Mucosa of descending colon (tissue), 3 donors: Measurements from ENCODE around the gene UBTD2. TPM values are rescaled to one million over a fixed set of nuclear protein-coding genes. Genes with fewer than 3 reads are reported as not detected.

ENCODE experiments used
- ATAC-seq: fragments of 200-7000 bp; cut with Tn5 transposase; one replicate; pipeline ENCODE4 v1.9.1; 2020; ENCODE audit warnings: mild to moderate bottlenecking, moderate library complexity
- DNase-seq, 3 donors: peaks; one replicate each; pipeline ENCODE4 v3.0.0-alpha.2; 2020
- H3K36me3 ChIP-seq: fragments of 200-600 bp; one replicate; pipeline ENCODE4 v1.8.0; 2021; ENCODE audit warnings: low read depth, mild to moderate bottlenecking
- H3K4me1 ChIP-seq: fragments of 200-600 bp; one replicate; pipeline ENCODE4 v1.8.0; 2021; ENCODE audit warnings: low read depth, mild to moderate bottlenecking
- H3K4me3 ChIP-seq: fragments of 200-600 bp; one replicate; pipeline ENCODE4 v1.8.0; 2021; ENCODE audit warnings: mild to moderate bottlenecking
- H3K9me3 ChIP-seq: fragments of 200-600 bp; one replicate; pipeline ENCODE4 v1.8.0; 2021; ENCODE audit warnings: mild to moderate bottlenecking
- intact Hi-C, 2 donors: fragments of 100-400 bp; cut with DNase I in 1 of 2; cut with micrococcal nuclease in 1 of 2; formaldehyde crosslinking; loops; one replicate each; pipeline versions ENCODE4 v1.11.0 to v1.11.1; 2022; cut with DNase I, micrococcal nuclease
- total RNA-seq, 3 donors: library from RNA; stranded (reverse); fragmentation: NEBNext Ultra II Directional in 2 of 3; extraction: Animal tissue kit (Norgen Biotek cat#: 25700) in 2 of 3; gene quantifications; one replicate each; pipeline versions ENCODE4 v1.2.1 to v1.2.4, GENCODE V29; 2021 to 2023
- TF ChIP-seq, protein P1 (sequence below): fragments of 200-600 bp; IDR thresholded peaks from one replicate; pipeline ENCODE4 v1.8.0; 2022; ENCODE audit warnings: antibody characterized with exemption, mild to moderate bottlenecking
- donor health status: DM: no; HTN: no; CAD: no; lungs with moderate emphysema.
- donor health status: DM: no; HTN: no; CAD: no.
- donor health status: DM: no; HTN: yes; CAD: no.

Gene UBTD2
- total RNA-seq, 3 donors from 2014 or later = 18.3 to 22.2 (median 20.0) TPM

- Histone ChIP-seq H3K9me3 (no peaks in the 10 kb centered on the region), H3K36me3 (no peaks in the 10 kb centered on the region), H3K4me3 (no peak overlapping the region), H3K4me1 (peaks cover 32% of the 10 kb centered on the region)
- TF ChIP-seq, protein P1, sequence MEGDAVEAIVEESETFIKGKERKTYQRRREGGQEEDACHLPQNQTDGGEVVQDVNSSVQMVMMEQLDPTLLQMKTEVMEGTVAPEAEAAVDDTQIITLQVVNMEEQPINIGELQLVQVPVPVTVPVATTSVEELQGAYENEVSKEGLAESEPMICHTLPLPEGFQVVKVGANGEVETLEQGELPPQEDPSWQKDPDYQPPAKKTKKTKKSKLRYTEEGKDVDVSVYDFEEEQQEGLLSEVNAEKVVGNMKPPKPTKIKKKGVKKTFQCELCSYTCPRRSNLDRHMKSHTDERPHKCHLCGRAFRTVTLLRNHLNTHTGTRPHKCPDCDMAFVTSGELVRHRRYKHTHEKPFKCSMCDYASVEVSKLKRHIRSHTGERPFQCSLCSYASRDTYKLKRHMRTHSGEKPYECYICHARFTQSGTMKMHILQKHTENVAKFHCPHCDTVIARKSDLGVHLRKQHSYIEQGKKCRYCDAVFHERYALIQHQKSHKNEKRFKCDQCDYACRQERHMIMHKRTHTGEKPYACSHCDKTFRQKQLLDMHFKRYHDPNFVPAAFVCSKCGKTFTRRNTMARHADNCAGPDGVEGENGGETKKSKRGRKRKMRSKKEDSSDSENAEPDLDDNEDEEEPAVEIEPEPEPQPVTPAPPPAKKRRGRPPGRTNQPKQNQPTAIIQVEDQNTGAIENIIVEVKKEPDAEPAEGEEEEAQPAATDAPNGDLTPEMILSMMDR = no peak
- DNase-seq (no peak), ATAC-seq (no peak)
- intact Hi-C loops = no loop called here
Measured at GRCh38 chr5:172238334-172238733, 45.2 kb downstream of the UBTD2 start.

GRCh38 chr5:172235827-172236736 is 47.5 kb downstream of the UBTD2 start:
- H3K9me3 ChIP-seq = no peaks in the 10 kb centered on the region
- intact Hi-C loops = no loop called here
- TF ChIP-seq, protein P1 = no peak
- no peak overlapping the region for H3K4me3 ChIP-seq
- H3K4me1 ChIP-seq = peaks cover 32% of the 10 kb centered on the region
- ATAC-seq (peak; percentile 79), DNase-seq (peak in 1 of 3 donors; percentile 87)
- no peaks in the 10 kb centered on the region for H3K36me3 ChIP-seq

- Histone ChIP-seq H3K9me3 (no peaks in the 10 kb centered on the region), H3K4me3 (no peak overlapping the region), H3K4me1 (peaks cover 32% of the 10 kb centered on the region), H3K36me3 (no peaks in the 10 kb centered on the region)
- ATAC-seq (peak; percentile 87), DNase-seq (peak in 1 of 3 donors; percentile 9)
- TF ChIP-seq, protein P1 = no peak
- intact Hi-C loops = no loop called here
Measured at GRCh38 chr5:172235132-172235780, 48.3 kb downstream of the UBTD2 start.

- TF ChIP-seq, protein P1 = no peak
- H3K36me3 ChIP-seq = no peaks in the 10 kb centered on the region
- peaks cover 32% of the 10 kb centered on the region for H3K4me1 ChIP-seq
- ATAC-seq (no peak), DNase-seq (no peak)
- no peaks in the 10 kb centered on the region for H3K9me3 ChIP-seq
- intact Hi-C loops = no loop called here
- H3K4me3 ChIP-seq = no peak overlapping the region
Measured at GRCh38 chr5:172234031-172234430, 49.5 kb downstream of the UBTD2 start.

DNA sequence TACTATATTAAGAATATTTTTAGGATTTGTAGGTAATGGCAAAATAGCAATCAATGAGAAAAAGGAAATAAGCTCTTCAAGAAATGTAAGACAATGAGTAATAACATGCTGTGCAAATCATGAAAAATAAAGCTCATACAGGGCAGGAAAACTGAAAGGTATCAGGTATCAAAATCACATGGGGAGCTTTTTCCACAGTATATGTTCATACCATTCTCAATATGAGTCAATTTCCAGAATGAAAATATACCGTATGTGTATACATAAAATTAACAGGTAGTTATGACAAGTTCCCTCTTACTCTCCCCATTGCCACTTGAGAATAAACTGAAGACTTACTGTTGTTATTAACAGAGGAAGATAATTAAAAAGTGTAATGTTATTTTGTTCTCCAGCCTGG is 53.7 kb downstream of the UBTD2 start:
- Histone ChIP-seq H3K4me3 (no peak overlapping the region), H3K36me3 (no peaks in the 10 kb centered on the region), H3K9me3 (no peaks in the 10 kb centered on the region), H3K4me1 (peaks cover 4% of the 10 kb centered on the region)
- TF ChIP-seq, protein P1 = no peak
- ATAC-seq (no peak), DNase-seq (no peak)
- intact Hi-C loops = no loop called here
